IMR-90 (cell line): Measurements from ENCODE around the gene PCCA. TPM values are rescaled to one million over a fixed set of nuclear protein-coding genes. Genes with fewer than 3 reads are reported as not detected.

Experiments
- ATAC-seq: fragments of 200-7000 bp; cut with Tn5 transposase; 2 replicates; pipeline ENCODE4 v1.9.1; 2020; ENCODE audit warnings: low read depth, mild to moderate bottlenecking, moderate library complexity
- BruUV-seq: library from RNA; stranded (reverse); fragments of 400-500 nt; replicated peaks from 2 replicates; lab custom pipeline; 2021; lab: Mats Ljungman, UMichigan
- CTCF ChIA-PET: fragments of 300-600 bp; formaldehyde crosslinking; extraction: SDS; loops from one replicate; lab custom pipeline; 2021; ENCODE audit warnings: antibody characterized with exemption; lab: Yijun Ruan, JAX
- POLR2A ChIA-PET: fragments of 300-600 bp; sonication (Branson Sonifier 250); formaldehyde crosslinking; loops from one replicate; lab custom pipeline; 2022; ENCODE audit warnings: antibody characterized with exemption; ENCODE audit not compliant: unreplicated experiment; lab: Charles Lee
- DNase-seq: peaks from one replicate; pipeline ENCODE4 v3.0.0; 2013
- H2AFZ ChIP-seq: replicated peaks from 2 replicates; pipeline ENCODE3; 2013; ENCODE audit warnings: low read length, mild to moderate bottlenecking; ENCODE audit not compliant: poor library complexity
- H2AK5ac ChIP-seq: 2 replicates; pipeline ENCODE4 v1.6.1; 2013; ENCODE audit warnings: low read depth, low read length, inconsistent platforms
- H2AK9ac ChIP-seq: replicated peaks from 2 replicates; pipeline ENCODE3; 2013; ENCODE audit warnings: mild to moderate bottlenecking, low read depth, low read length, moderate library complexity; ENCODE audit not compliant: poor library complexity
- H2BK120ac ChIP-seq: 2 replicates; pipeline ENCODE4 v1.6.1; 2013; ENCODE audit warnings: low read depth, low read length, inconsistent platforms
- H2BK15ac ChIP-seq: 3 replicates; pipeline ENCODE4 v1.6.1; 2013; ENCODE audit warnings: low read depth, low read length, inconsistent platforms
- H2BK20ac ChIP-seq: 2 replicates; pipeline ENCODE4 v1.6.1; 2013; ENCODE audit warnings: low read depth, mild to moderate bottlenecking, inconsistent platforms, low read length, moderate library complexity
- H2BK5ac ChIP-seq: 2 replicates; pipeline ENCODE4 v1.6.1; 2013; ENCODE audit warnings: mild to moderate bottlenecking, low read depth, low read length, inconsistent platforms; ENCODE audit not compliant: poor library complexity, severe bottlenecking
- H3K14ac ChIP-seq: replicated peaks from 2 replicates; pipeline ENCODE4 v1.6.1; 2013; ENCODE audit warnings: low read depth, low read length, inconsistent platforms
- H3K18ac ChIP-seq: 2 replicates; pipeline ENCODE4 v1.6.1; 2013; ENCODE audit warnings: low read depth, low read length, control low read depth
- H3K23ac ChIP-seq: 2 replicates; pipeline ENCODE4 v1.6.1; 2013; ENCODE audit warnings: low read depth, low read length, inconsistent platforms
- H3K27ac ChIP-seq: 2 replicates; pipeline ENCODE4 v1.5.1; 2013; ENCODE audit warnings: mild to moderate bottlenecking, control low read depth, low read length; ENCODE audit not compliant: insufficient read depth
- H3K27me3 ChIP-seq: 2 replicates; pipeline ENCODE4 v1.6.1; 2013; ENCODE audit warnings: low read length; ENCODE audit not compliant: control insufficient read depth, insufficient read depth
- H3K36me3 ChIP-seq: 2 replicates; pipeline ENCODE4 v1.6.1; 2013; ENCODE audit warnings: low read length, mixed read lengths; ENCODE audit not compliant: control insufficient read depth, insufficient read depth
- H3K4ac ChIP-seq: 2 replicates; pipeline ENCODE4 v1.6.1; 2013; ENCODE audit warnings: low read depth, low read length, inconsistent platforms
- H3K4me1 ChIP-seq: 2 replicates; pipeline ENCODE4 v1.6.1; 2013; ENCODE audit warnings: low read length, mixed read lengths; ENCODE audit not compliant: control insufficient read depth, insufficient read depth
- H3K4me2 ChIP-seq: 2 replicates; pipeline ENCODE4 v1.6.1; 2013; ENCODE audit warnings: low read depth, mild to moderate bottlenecking, control low read depth, low read length, moderate library complexity
- H3K4me3 ChIP-seq: 2 replicates; pipeline ENCODE4 v1.5.1; 2013; ENCODE audit warnings: low read depth, mild to moderate bottlenecking, control low read depth, low read length, moderate library complexity; ENCODE audit not compliant: insufficient read depth
- H3K56ac ChIP-seq: 2 replicates; pipeline ENCODE4 v1.6.1; 2013; ENCODE audit warnings: low read length, inconsistent platforms; ENCODE audit not compliant: insufficient read depth; ENCODE audit errors: extremely low read depth
- H3K79me1 ChIP-seq, 2 experiments: 2 replicates each; pipeline ENCODE4 v1.6.1; 2013; ENCODE audit warnings: low read length in 2 of 2, inconsistent platforms in 1 of 2, low read depth in 1 of 2
- H3K9ac ChIP-seq: 2 replicates; pipeline ENCODE4 v1.6.1; 2013; ENCODE audit warnings: low read depth, low read length, control low read depth
- H3K9me1 ChIP-seq: 2 replicates; pipeline ENCODE4 v1.6.1; 2013; ENCODE audit warnings: low read length, inconsistent platforms; ENCODE audit not compliant: insufficient read depth
- H3K9me3 ChIP-seq: 2 replicates; pipeline ENCODE4 v1.6.1; 2013; ENCODE audit warnings: low read length; ENCODE audit not compliant: control insufficient read depth, insufficient read depth
- H4K20me1 ChIP-seq: 2 replicates; pipeline ENCODE4 v1.6.1; 2013; ENCODE audit warnings: low read length, inconsistent platforms; ENCODE audit not compliant: insufficient read depth
- H4K5ac ChIP-seq: 2 replicates; pipeline ENCODE4 v1.6.1; 2013; ENCODE audit warnings: mild to moderate bottlenecking, low read depth, low read length, control low read depth
- H4K8ac ChIP-seq, 2 experiments: 2 replicates each; pipeline ENCODE4 v1.6.1; 2013; ENCODE audit warnings: low read depth in 2 of 2, low read length in 2 of 2, control low read depth in 1 of 2, inconsistent platforms in 1 of 2
- H4K91ac ChIP-seq: 2 replicates; pipeline ENCODE4 v1.6.1; 2013; ENCODE audit warnings: low read depth, low read length, inconsistent platforms; ENCODE audit not compliant: insufficient read depth
- RFX5 ChIP-seq: IDR thresholded peaks from 2 replicates; pipeline ENCODE4 v1.8.0; 2012; ENCODE audit warnings: low read depth, mild to moderate bottlenecking, low read length, moderate library complexity
- WGBS, 2 experiments: methylation state at CpG; one replicate each; pipeline versions ENCODE4 v1.1.5 to v1.1.7; 2013; ENCODE audit warnings: missing lambda C conversion rate in 2 of 2; ENCODE audit not compliant: insufficient read length in 1 of 2; ENCODE audit errors: extremely low coverage in 2 of 2; 5-methylcytosine and 5-hydroxymethylcytosine counted together
- dilution Hi-C: fragments of 300-500 bp; cut with HindIII; formaldehyde crosslinking; loops from one replicate; pipeline ENCODE4 v1.14.3; 2018; ENCODE audit warnings: low sequenced_read_pairs; ENCODE audit not compliant: unreplicated experiment
- in situ Hi-C: fragments of 300-500 bp; cut with MboI; formaldehyde crosslinking; loops from 3 replicates; pipeline ENCODE4 v1.14.3; 2019; ENCODE audit warnings: low sequenced_read_pairs, inconsistent platforms, mixed read lengths
- intact Hi-C: fragments of 100-400 bp; cut with micrococcal nuclease; formaldehyde crosslinking; loops from 2 replicates; pipeline ENCODE4 v1.10.0; 2022
- polyA plus RNA-seq, 3 experiments: library from polyadenylated mRNA; depleted of rRNA; stranded (reverse); fragments of >200 nt; gene quantifications; 2 replicates each; pipeline ENCODE4 v1.2.3, GENCODE V29; 2012; ENCODE audit warnings: low replicate concordance in 1 of 3
- total RNA-seq: library from RNA; depleted of rRNA; stranded (reverse); fragments of >200 nt; gene quantifications from 2 replicates; pipeline ENCODE4 v1.2.3, GENCODE V29; 2012

The PCCA gene
- total and polyA plus RNA-seq, 2 of the 4 experiments (the other 2 are of a cell fraction): 7.6 to 24.0 TPM

GRCh38 chr13:100409132-100409531, 320.2 kb downstream of the PCCA start:
- dilution Hi-C loops (no loop called here), in situ Hi-C loops (no loop called here), intact Hi-C loops (no loop called here)
- no peak overlapping the region for H4K91ac ChIP-seq
- CTCF ChIA-PET: no interaction called here
- H3K14ac ChIP-seq: no peak overlapping the region
- H2BK20ac ChIP-seq: no peak overlapping the region
- H4K5ac ChIP-seq: no peak overlapping the region
- no peaks in the 10 kb centered on the region for H3K9me1 ChIP-seq
- BruUV-seq: no TSS peak
- no peak overlapping the region for H2BK120ac ChIP-seq
- no peak overlapping the region for H2BK15ac ChIP-seq
- H3K4me2 ChIP-seq: no peak overlapping the region
- H3K36me3 ChIP-seq: peaks cover 5% of the 10 kb centered on the region
- no peaks in the 10 kb centered on the region for H3K4me1 ChIP-seq
- no peak overlapping the region for H2AFZ ChIP-seq
- H3K23ac ChIP-seq: no peak overlapping the region
- H3K18ac ChIP-seq: no peak overlapping the region
- DNase-seq (peak; percentile 8), ATAC-seq (no peak)
- no CpG with 5 or more reads among the region's 5 CpGs for WGBS, 2 experiments
- TF ChIP-seq RFX5: no peak
- H3K9ac ChIP-seq: no peak overlapping the region
- no peak overlapping the region for H2BK5ac ChIP-seq
- no peak overlapping the region for H3K27ac ChIP-seq
- H3K4ac ChIP-seq: no peak overlapping the region
- no peaks in the 10 kb centered on the region for H3K27me3 ChIP-seq
- H3K4me3 ChIP-seq: no peak overlapping the region
- POLR2A ChIA-PET: no interaction called here
- H3K56ac ChIP-seq: no peak overlapping the region
- no peaks in the 10 kb centered on the region for H4K20me1 ChIP-seq
- no peak overlapping the region for H4K8ac ChIP-seq
- H3K9me3 ChIP-seq: peaks cover 30% of the 10 kb centered on the region
- no peaks in the 10 kb centered on the region for H3K79me1 ChIP-seq
- no peak overlapping the region for H2AK5ac ChIP-seq
- peak overlapping the region; percentile 55 for H2AK9ac ChIP-seq
